CD14-positive monocyte (primary cell): Measurements from ENCODE around the gene ELMO1. TPM values are rescaled to one million over a fixed set of nuclear protein-coding genes. Genes with fewer than 3 reads are reported as not detected.

Source experiments
- DNase-seq, 3 donors: peaks; one replicate each; pipeline ENCODE4 v3.0.0-alpha.2; 2011 to 2022
- H2AFZ ChIP-seq: 2 replicates; pipeline ENCODE4 v1.6.0; 2012; ENCODE audit warnings: mild to moderate bottlenecking, low read depth, low read length, inconsistent platforms; ENCODE audit not compliant: insufficient read depth, poor library complexity, severe bottlenecking
- H3K27ac ChIP-seq, 2 donors: 1 replicate in 1 of 2; 2 replicates in 1 of 2; pipeline ENCODE4 v1.5.1; 2012 to 2013; ENCODE audit warnings: low read length in 2 of 2, control low read depth in 1 of 2, inconsistent platforms in 1 of 2, low read depth in 1 of 2, mild to moderate bottlenecking in 1 of 2
- H3K27me3 ChIP-seq, 2 donors: one replicate each; pipeline versions ENCODE4 v1.6.0 to v1.6.1; 2011 to 2013; ENCODE audit warnings: low read length in 2 of 2; ENCODE audit not compliant: control insufficient read depth in 2 of 2, insufficient read depth in 2 of 2
- H3K36me3 ChIP-seq, 2 donors: replicated peaks in 1 of 2; 1 replicate in 1 of 2; 2 replicates in 1 of 2; pipeline versions ENCODE4 v1.5.1 to v1.6.1; 2012 to 2013; ENCODE audit warnings: low read length in 2 of 2, control low read depth in 1 of 2, inconsistent platforms in 1 of 2, mild to moderate bottlenecking in 1 of 2; ENCODE audit not compliant: insufficient read depth in 2 of 2, control insufficient read depth in 1 of 2
- H3K4me1 ChIP-seq, 2 donors: 1 replicate in 1 of 2; 2 replicates in 1 of 2; pipeline versions ENCODE4 v1.5.1 to v1.6.1; 2012 to 2013; ENCODE audit warnings: low read length in 2 of 2, control low read depth in 1 of 2, inconsistent platforms in 1 of 2, mild to moderate bottlenecking in 1 of 2, moderate library complexity in 1 of 2; ENCODE audit not compliant: insufficient read depth in 2 of 2, control insufficient read depth in 1 of 2
- H3K4me2 ChIP-seq: replicated peaks from 2 replicates; pipeline ENCODE3; 2012; ENCODE audit warnings: low read length, moderate library complexity, mild to moderate bottlenecking; ENCODE audit not compliant: poor library complexity, severe bottlenecking; ENCODE audit errors: extremely low read depth
- H3K4me3 ChIP-seq, 3 experiments: fragments of 200-600 bp in 1 of 3; sonication (generic) in 1 of 3; replicated peaks in 1 of 3; 1 replicate in 2 of 3; 2 replicates in 1 of 3; pipeline ENCODE4 v1.5.1; 2011 to 2013; ENCODE audit warnings: low read length in 3 of 3, mild to moderate bottlenecking in 3 of 3, control low read depth in 2 of 3, low read depth in 2 of 3, inconsistent platforms in 1 of 3, moderate library complexity in 1 of 3
- H3K79me2 ChIP-seq: 2 replicates; pipeline ENCODE4 v1.6.0; 2012; ENCODE audit warnings: mild to moderate bottlenecking, control low read depth, inconsistent platforms, low read length, moderate library complexity; ENCODE audit not compliant: insufficient read depth
- H3K9ac ChIP-seq: 2 replicates; pipeline ENCODE4 v1.6.0; 2017; ENCODE audit warnings: low read length, mild to moderate bottlenecking; ENCODE audit not compliant: insufficient read depth, poor library complexity, severe bottlenecking
- H3K9me3 ChIP-seq, 2 donors: replicated peaks in 1 of 2; 1 replicate in 1 of 2; 2 replicates in 1 of 2; pipeline versions ENCODE4 v1.5.1 to v1.6.1; 2012 to 2013; ENCODE audit warnings: low read length in 2 of 2, control low read depth in 1 of 2; ENCODE audit not compliant: control insufficient read depth in 1 of 2, insufficient read depth in 1 of 2
- H4K20me1 ChIP-seq: 2 replicates; pipeline ENCODE4 v1.6.0; 2012; ENCODE audit warnings: mild to moderate bottlenecking, low read length, control low read depth, moderate library complexity; ENCODE audit not compliant: insufficient read depth
- H3K27ac Mint-ChIP-seq, 7 donors: one replicate each; pipeline ENCODE4 v1.8.0; 2020; ENCODE audit warnings: mild to moderate bottlenecking in 7 of 7, mixed read lengths in 7 of 7, moderate library complexity in 6 of 7, inconsistent platforms in 2 of 7
- H3K27me3 Mint-ChIP-seq, 3 donors: one replicate each; pipeline ENCODE4 v1.8.0; 2021 to 2022; ENCODE audit warnings: low read depth in 3 of 3, mild to moderate bottlenecking in 3 of 3, mixed read lengths in 3 of 3, moderate library complexity in 3 of 3, inconsistent platforms in 1 of 3
- H3K36me3 Mint-ChIP-seq, 2 donors: one replicate each; pipeline ENCODE4 v1.8.0; 2020; ENCODE audit warnings: mixed read lengths in 2 of 2, inconsistent platforms in 1 of 2, mild to moderate bottlenecking in 1 of 2
- H3K4me1 Mint-ChIP-seq: one replicate; pipeline ENCODE4 v1.8.0; 2020; ENCODE audit warnings: mild to moderate bottlenecking, mixed read lengths
- H3K4me3 Mint-ChIP-seq, 2 donors: one replicate each; pipeline ENCODE4 v1.8.0; 2020; ENCODE audit warnings: mild to moderate bottlenecking in 2 of 2, mixed read lengths in 2 of 2, moderate library complexity in 1 of 2
- H3K9me3 Mint-ChIP-seq, 7 donors: one replicate each; pipeline ENCODE4 v1.8.0; 2020 to 2022; ENCODE audit warnings: mixed read lengths in 7 of 7, mild to moderate bottlenecking in 6 of 7, moderate library complexity in 6 of 7, inconsistent platforms in 2 of 7
- CTCF ChIP-seq: fragments of 200-600 bp; IDR thresholded peaks from one replicate; pipeline ENCODE4 v1.8.0; 2022; ENCODE audit warnings: antibody characterized with exemption, mild to moderate bottlenecking
- WGBS: methylation state at CpG from one replicate; pipeline ENCODE4 v1.1.5; 2013; ENCODE audit warnings: missing lambda C conversion rate; ENCODE audit not compliant: insufficient coverage; 5-methylcytosine and 5-hydroxymethylcytosine counted together
- intact Hi-C, 2 donors: fragments of 100-400 bp; cut with micrococcal nuclease; formaldehyde crosslinking; loops; one replicate each; pipeline versions ENCODE4 v1.15.0 to v1.15.1; 2023
- polyA plus RNA-seq, 3 donors: library from polyadenylated mRNA; depleted of rRNA in 1 of 3; unstranded in 2 of 3; stranded (reverse) in 1 of 3; fragments of 300-500 nt in 2 of 3; fragments of >200 nt in 1 of 3; fragmentation: Illumina TruSeq in 2 of 3; gene quantifications; 1 replicate in 2 of 3; 2 replicates in 1 of 3; pipeline ENCODE4 v1.2.3, GENCODE V29; 2012 to 2021

ELMO1 gene
- polyA plus RNA-seq, 3 donors, result 46.6 to 50.2 (median 46.7) TPM

GRCh38 chr7:37449621-37450020 is 957 bp upstream of the ELMO1 start:
- H3K27me3 ChIP-seq, result no peaks in the 10 kb centered on the region
- peaks cover 23% of the 10 kb centered on the region for H4K20me1 ChIP-seq
- H3K4me1 ChIP-seq, result peaks cover 39 to 42% of the 10 kb centered on the region in 2 donors
- peak overlapping the region; percentile 93 to 96 for H3K4me3 Mint-ChIP-seq
- peak overlapping the region in 2 of 3 experiments; percentile 74 to 91 for H3K4me3 ChIP-seq
- peaks cover 44% of the 10 kb centered on the region for H3K4me1 Mint-ChIP-seq
- H3K36me3 Mint-ChIP-seq, result peaks cover 4 to 7% of the 10 kb centered on the region in 2 donors
- no peaks in the 10 kb centered on the region for H3K36me3 ChIP-seq
- H3K27ac Mint-ChIP-seq, result peak overlapping the region in 4 of 7 donors; percentile 31 to 92 (median 58)
- intact Hi-C loops, result loop anchor here in 1 of 2 donors (5.0 kb wide), 1 partner anchor 42 kb away; no protein-coding TSS in a partner anchor
- DNase-seq, result no peak
- WGBS, result no CpG with 5 or more reads among the region's 5 CpGs
- H3K9me3 ChIP-seq, result no peaks in the 10 kb centered on the region
- no peak for TF ChIP-seq CTCF
- no peak overlapping the region for H2AFZ ChIP-seq
- peak overlapping the region; percentile 93 for H3K9ac ChIP-seq
- no peaks in the 10 kb centered on the region for H3K9me3 Mint-ChIP-seq
- H3K79me2 ChIP-seq, result peaks cover 31% of the 10 kb centered on the region
- H3K27me3 Mint-ChIP-seq, result peaks cover 0 to 5% (median 2%) of the 10 kb centered on the region in 3 donors
- peak overlapping the region; percentile 74 for H3K4me2 ChIP-seq
- H3K27ac ChIP-seq, result peak overlapping the region in 1 of 2 donors; percentile 92

GRCh38 chr7:37448011-37448635 is 541 bp downstream of the ELMO1 start:
- peaks cover 37% of the 10 kb centered on the region for H4K20me1 ChIP-seq
- Mint-ChIP-seq H3K4me1 (peaks cover 59% of the 10 kb centered on the region), H3K27me3 (peaks cover 0 to 5% (median 2%) of the 10 kb centered on the region in 3 donors), H3K9me3 (no peaks in the 10 kb centered on the region), H3K27ac (peak overlapping the region; percentile 86 to 98 (median 93)), H3K4me3 (peak overlapping the region; percentile 93 to 96), H3K36me3 (peaks cover 10 to 11% of the 10 kb centered on the region in 2 donors)
- intact Hi-C loops, result loop anchor here (1.0 to 5.0 kb wide), 3 partner anchors 23 to 94 kb away; no protein-coding TSS in a partner anchor
- H3K4me3 ChIP-seq, result peak overlapping the region; percentile 74 to 94 (median 91)
- no peaks in the 10 kb centered on the region for H3K27me3 ChIP-seq
- H3K4me1 ChIP-seq, result peaks cover 53 to 56% of the 10 kb centered on the region in 2 donors
- H3K4me2 ChIP-seq, result peak overlapping the region; percentile 74
- H2AFZ ChIP-seq, result peak overlapping the region; percentile 86
- TF ChIP-seq CTCF, result no peak
- WGBS, result under 1% methylated on average over 49 of the region's 63 CpGs
- DNase-seq, result peak; percentile 15 to 42 (median 26)
- peaks cover 46% of the 10 kb centered on the region for H3K79me2 ChIP-seq
- peak overlapping the region; percentile 93 for H3K9ac ChIP-seq
- no peaks in the 10 kb centered on the region for H3K9me3 ChIP-seq
- H3K36me3 ChIP-seq, result no peaks in the 10 kb centered on the region
- peak overlapping the region; percentile 89 to 92 for H3K27ac ChIP-seq
